ENCODE measurements around the gene BORCS6. TPM values are rescaled to one million over a fixed set of nuclear protein-coding genes. Genes with fewer than 3 reads are reported as not detected.

Gene BORCS6
- total and polyA plus RNA-seq, 2 of the 13 experiments (the other 11 are each of a cell fraction or from before 2014, with no cell fraction given) = 2.0 to 5.1 TPM

- TF ChIP-seq CENPBD1 (CRISPR knock-in tag; IDR thresholded peaks at IDR 0.05; ENCODE audit: borderline replicate concordance, low read depth) = 0 out of 2 replicates have a peak, but pooled peaks have one; percentile 24
- peak; percentile 84 for TF ChIP-seq SALL2 (CRISPR knock-in tag; IDR thresholded peaks at IDR 0.05)
- TF ChIP-seq ZNF407 (CRISPR knock-in tag; IDR thresholded peaks at IDR 0.05; ENCODE audit: not compliant biosample characterization) = no peak
- TF ChIP-seq ZNF780A (CRISPR knock-in tag; IDR thresholded peaks at IDR 0.05) = no peak
- peak; percentile 61; the same call in 1 of the 2 replicates for TF ChIP-seq ZMYM3 (CRISPR knock-in tag; IDR thresholded peaks at IDR 0.05)
- TF ChIP-seq ZNF503 (CRISPR knock-in tag; IDR thresholded peaks at IDR 0.05) = peak; percentile 73
- peak; percentile 96 for TF ChIP-seq RBM39 (IDR thresholded peaks at IDR 0.05; ENCODE audit: low read depth, low read length, poor library complexity, severe bottlenecking)
- no peak for TF ChIP-seq ZNF879 (CRISPR knock-in tag; IDR thresholded peaks at IDR 0.05)
- TF ChIP-seq ZNF569 (CRISPR knock-in tag; IDR thresholded peaks at IDR 0.05; ENCODE audit: borderline replicate concordance) = no peak
- no peak for TF ChIP-seq BCLAF1 (IDR thresholded peaks at IDR 0.05)
- no peak for TF ChIP-seq PAWR (CRISPR knock-in tag; IDR thresholded peaks at IDR 0.05; ENCODE audit: borderline replicate concordance)
- TF ChIP-seq YY1 (IDR thresholded peaks at IDR 0.05; ENCODE audit: insufficient read depth, insufficient replicate concordance, low read depth, low read length) = peak; percentile 75
- peak; percentile 47; the same call in 1 of the 2 replicates for TF ChIP-seq ONECUT2 (CRISPR knock-in tag; IDR thresholded peaks at IDR 0.05)
- no peak for TF ChIP-seq MED8 (CRISPR knock-in tag; IDR thresholded peaks at IDR 0.05; ENCODE audit: insufficient replicate concordance)
- TF ChIP-seq RCOR2 (CRISPR knock-in tag; IDR thresholded peaks at IDR 0.05) = no peak; the same call in 1 of the 2 replicates
Observed at GRCh38 chr17:8138672-8139371, 51.2 kb downstream of the BORCS6 start (continued).

Data from HepG2 (cell line).